T follicular helper cell (primary cell): ENCODE measurements around the gene PRKN.

Experiments used
- DNase-seq: peaks from one replicate; pipeline ENCODE4 v3.0.0-alpha.2; 2020; ENCODE audit warnings: low read depth

PRKN gene

DNA sequence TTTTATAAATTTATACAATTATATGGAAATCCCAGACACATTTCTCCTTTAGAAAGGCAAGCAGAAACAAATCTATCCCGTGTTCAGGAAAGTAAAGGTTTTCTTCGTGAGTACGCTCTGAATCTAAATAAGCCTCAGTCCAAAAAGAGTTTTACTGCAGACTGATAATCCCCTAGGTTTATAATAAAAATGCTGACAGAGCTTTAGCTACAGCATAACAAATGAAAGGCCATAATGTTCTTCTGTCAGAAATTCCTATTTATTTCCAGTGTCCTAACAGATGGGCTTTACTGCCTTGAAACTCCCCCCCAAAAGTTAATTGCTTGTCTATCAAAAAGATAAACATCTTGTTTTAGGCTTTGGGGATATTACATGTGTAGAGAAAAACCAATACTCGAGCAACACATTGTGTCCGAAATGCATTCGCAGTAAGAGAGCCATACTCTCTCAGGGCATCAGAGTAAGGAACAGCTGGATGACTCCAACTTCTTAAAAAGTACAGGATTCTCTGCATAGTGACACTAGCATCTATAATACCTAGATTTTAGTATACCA is 109.0 kb downstream of the PRKN start:
- no peak for DNase-seq

DNA sequence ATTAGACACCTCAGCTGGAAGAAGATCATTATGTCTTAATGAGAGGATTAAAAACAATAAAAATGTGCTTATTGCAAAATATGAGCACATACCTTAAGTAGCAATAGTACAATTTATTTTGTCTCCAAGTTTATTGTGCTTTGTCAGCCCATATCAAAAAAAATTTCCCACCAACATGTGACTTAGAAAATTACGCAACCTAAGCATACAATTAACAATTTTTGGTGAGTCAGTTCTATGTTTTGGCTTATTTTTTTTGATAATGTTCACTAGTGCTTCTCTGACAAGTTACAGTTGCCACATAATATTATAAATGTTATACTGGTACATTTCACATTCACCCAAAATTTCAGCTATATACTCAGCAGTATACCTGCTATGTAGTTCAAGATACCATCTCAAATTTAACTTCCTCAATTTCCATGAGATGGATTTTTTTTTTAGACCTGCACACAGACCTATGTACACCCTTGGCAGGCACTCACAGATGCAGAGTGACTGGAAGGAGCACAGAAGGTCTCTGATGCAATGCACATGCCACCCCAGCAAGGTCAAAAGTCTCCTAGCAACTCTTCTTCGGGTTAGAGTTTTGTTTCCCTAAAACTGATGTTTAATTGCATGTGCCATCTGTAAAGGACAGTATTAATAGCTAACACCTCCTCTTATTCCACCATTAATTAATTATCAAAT is 112.4 kb downstream of the PRKN start:
- DNase-seq = no peak

DNA sequence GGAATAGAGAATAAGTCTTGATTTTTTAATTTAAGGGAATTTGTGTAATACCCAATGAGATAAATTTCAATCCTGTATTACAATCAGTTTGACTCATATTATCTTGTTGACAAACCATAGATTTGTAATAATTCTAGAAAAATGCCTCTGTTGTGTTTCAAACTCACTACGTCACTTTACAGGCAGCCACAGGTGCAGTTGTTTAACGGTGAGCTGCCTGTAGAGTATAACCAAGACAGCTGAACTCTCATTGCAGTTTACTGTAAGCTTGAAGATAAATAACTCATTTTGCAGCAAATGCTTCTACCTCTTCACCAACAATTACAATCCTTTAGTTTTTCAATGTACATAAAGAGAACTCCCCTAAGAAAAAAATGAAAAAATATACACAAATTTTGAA is 114.3 kb downstream of the PRKN start:
- no peak for DNase-seq

DNA sequence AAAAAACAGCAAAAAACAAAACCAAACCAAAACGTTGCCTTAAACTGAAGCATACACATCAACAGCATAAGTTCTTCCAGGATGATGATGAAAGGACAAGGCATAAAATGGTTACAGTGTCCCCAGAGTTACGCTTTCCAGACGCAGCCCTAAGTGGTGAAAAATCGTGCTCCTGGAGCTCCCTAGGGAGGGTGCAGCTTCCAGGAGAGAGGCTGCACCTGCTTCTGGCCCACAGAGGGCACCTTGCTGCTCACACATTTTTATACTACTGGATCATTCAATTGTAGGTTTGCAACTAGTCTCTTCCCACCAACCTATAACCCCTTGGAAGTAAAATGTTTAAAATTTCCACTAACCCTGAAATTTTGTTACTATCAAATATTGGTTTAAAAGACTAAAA is 115.0 kb downstream of the PRKN start:
- DNase-seq = no peak

DNA sequence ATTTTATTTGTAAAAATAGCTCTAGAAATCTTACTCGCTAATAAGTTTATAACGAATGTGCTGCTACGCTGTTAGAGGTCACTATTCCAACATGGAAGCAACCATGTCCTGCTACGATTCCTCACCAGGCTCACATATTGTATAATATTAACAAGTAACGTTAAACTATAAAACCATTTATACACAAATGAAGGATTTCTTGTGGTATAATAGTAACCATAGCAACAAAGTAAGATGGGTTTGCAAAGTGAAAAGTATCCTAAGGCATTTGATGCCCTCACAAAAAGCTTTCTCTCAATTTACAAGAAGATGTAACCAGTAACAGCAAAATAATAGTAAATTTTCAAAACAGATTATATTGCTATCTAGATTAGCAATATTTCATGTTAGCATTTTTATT is 117.2 kb downstream of the PRKN start:
- no peak for DNase-seq

DNA sequence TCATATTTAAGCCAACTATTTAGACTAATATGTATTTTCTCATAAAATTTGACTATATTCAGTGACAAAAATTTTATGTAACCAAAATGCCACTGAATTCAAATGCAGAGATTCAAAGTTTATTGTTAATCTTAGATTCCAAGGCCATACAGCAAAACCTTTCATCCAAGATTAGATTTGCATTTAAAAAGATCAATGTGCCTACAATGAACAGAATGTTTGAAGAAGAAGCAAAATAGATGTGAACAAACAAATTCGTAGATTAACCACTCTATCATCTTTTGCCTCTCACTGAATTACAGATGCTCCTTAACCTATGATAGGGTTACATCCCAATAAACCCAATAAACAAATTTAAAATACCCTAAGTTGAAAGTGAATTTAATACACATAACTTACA is 121.7 kb downstream of the PRKN start:
- no peak for DNase-seq

DNA sequence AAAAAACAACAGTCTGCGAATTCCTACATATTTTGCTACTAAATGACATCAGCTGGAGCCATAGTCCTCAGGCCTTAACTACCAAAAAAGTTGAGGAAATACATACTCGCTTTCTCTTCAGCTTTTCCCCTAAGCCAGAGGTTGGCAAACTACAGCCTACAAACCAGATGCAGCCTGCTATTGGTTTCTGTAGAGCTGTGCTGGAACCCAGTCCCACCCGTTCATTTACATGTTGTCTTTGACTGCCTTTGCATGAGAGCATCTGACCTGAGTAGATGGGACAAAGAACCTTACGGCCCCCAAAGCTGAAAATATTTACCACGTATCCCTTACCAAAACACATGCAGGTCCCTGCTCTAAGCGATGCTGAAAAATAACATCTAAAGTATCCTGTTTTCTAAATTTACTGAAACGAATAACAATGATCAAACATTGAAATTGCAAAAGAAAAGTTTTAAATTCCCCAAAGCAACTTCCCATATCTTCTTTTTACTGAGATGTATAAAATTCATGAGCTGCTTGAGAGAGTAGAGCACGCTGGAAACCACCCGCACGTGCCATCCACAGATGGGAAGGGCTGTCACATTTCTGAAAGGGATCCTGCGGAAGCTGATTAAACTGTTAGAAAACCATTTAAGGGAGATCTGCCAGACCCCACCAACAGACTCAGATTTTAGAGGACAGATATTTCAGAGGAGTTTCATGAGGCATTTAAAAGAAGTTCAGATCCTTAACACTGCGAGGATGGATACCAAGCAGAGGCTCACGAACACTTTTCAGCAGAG is 124.1 kb downstream of the PRKN start:
- no peak for DNase-seq

DNA sequence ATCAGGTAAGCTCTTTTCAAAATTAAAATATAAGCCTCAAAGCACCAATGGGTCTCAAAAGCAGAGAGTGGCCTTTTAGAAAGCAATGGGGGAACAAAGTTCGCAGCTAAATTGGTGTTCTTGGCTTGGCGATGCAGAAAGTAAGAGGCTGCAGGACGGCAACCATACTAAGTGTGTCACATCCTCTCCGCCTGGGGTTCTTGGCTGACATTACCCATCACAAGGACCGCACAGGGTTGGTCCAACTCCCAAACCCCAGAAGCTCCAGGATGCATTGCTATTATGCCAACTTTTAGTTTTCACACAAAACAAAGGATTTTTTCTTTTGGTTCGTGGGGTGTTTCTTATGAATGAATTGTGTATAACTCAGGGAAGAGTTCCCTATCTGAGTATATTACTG is 124.8 kb downstream of the PRKN start:
- no peak for DNase-seq

DNA sequence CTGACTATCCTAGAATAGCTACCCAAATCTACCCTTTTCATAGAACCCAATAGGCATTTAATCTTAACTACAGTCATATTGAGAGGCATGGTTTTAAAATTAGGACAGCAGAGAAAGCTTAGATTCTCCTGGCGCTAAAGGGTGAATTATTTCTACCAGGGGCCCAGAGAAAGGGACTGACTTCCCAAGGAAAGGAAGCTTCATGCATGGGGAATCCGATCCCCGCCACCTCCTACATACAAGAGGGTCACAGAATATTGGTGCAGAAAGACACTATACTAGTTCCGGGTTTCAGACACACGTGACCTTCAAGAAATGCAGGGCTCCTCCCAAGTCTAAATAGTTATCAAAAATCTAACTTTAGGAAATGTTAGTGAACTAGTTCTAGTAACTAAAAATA is 130.9 kb downstream of the PRKN start:
- DNase-seq = no peak

DNA sequence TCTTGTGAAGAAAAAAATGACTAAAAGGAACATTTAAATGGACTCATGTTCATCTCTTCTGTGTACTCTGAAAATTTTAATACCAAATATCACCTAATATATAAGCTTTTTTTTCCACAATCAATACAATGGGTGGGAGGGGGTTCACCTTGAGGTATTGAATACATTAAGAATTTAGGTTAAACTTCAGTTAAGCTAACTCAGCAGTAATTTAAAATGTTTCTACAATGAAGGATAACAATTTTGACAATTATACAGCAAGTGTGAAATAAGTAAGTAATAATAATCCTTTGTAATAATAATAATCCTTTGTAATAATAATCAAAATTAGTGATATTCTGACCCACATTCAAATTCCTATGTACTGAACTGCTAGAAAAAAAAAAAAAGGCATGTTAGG is 136.0 kb downstream of the PRKN start:
- DNase-seq = no peak

DNA sequence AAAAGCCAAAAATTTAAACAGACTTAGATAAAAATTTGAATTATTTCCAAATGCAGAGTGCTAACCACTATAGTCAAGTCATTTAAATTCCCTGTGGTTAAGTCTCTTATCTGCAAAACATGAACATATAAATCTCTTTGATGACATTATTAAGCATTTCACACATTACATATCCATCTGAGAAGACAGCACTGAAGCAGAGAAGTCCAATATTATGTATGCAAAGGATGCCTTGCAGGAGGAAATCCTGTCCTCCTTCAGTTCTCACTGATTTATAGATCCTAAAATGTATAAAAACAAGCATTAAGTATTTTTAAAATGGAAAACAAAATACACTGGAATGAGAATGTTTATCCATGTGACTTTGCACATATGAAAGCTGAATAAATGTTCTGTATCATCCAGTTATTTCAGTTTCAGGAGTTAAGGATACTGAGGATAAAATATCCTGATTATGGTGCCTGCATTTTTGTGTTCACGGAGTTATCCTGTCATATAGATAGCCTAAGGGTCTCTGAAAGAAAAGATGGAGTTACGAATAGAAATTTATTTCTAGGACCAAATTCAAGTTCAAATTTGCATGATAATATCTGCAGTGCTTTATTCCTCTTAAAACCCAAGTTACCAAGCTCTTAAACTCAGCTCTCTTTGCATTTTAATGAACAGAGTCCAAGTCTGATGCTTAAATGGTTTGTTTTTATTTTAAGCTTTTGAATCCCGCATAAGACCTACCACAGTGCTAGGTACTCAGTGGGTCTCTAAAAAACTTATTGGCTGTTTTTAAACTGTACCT is 145.4 kb downstream of the PRKN start:
- DNase-seq = no peak

DNA sequence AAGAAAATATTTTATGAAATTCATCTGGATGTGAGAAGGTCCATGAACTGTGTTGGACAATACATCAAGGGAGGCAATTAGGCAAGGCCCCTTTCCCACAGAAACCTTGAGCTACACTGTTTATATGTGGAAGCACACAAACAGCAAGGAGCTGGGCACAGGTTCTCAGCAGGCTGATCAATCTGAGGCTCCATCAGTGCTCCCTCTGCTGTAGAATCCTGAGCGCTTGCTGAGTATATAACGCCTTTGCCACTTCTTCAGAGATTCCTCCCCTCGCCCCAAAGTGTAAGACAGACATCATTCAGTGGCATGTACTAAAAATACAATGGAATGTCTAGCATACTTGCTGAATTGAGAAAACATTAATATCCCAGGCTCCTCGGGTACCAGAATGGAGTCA is 146.9 kb downstream of the PRKN start:
- no peak for DNase-seq

DNA sequence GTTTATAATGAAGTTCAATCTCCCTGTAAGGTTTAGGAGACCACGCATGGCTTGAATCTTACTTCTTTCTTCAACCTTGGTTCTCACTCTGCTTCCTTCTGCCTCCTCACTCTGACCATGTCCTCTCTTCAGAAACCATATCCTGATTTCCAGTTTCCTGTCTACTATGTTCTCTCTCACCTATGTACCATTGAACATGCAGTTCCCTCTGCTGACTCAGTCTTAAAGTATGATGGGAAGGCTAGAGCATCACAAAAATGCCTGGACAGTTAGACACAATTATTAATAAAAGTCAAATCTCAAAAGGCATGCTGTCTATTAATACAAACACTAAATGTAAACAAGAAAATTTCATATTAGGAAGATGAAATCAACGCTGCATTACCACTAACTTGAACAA is 151.6 kb downstream of the PRKN start:
- no peak for DNase-seq

DNA sequence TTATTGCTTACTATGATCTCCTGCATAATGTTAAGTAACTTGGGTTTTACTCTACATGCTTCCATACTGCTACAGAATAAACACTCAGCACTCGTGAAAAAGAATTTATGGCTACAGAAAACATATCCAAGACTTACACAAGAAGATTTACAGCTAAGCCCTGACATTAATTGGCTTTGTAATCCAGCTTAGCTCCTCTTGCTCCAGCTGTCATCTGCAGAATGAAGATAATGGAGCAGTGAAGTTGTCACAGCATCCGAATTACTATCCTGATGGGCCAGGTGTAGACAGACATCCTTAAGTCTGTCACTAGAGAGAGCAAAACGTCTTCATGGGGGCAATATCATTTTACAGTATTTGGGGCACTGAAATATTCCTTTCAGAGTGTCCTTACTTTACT is 155.3 kb downstream of the PRKN start:
- DNase-seq = no peak

DNA sequence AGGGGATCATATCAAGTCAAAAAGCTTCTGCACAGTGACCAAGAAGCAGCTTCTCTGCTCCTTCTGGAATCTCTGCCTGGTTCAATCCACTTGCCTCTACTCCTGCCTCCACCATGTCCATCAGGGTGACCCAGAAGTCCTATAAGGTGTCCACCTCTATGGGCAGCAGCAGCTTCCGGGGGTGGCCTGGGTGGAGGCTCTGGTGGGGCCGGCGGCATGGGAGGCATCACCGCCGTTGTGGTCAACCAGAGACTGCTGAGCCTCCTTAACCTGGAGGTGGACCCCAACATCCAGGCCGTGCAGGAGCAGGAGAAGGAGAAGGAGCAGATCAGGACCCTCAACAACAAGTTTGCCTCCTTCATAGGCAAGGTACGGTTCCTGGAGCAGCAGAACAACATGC is 159.3 kb downstream of the PRKN start:
- DNase-seq = no peak

DNA sequence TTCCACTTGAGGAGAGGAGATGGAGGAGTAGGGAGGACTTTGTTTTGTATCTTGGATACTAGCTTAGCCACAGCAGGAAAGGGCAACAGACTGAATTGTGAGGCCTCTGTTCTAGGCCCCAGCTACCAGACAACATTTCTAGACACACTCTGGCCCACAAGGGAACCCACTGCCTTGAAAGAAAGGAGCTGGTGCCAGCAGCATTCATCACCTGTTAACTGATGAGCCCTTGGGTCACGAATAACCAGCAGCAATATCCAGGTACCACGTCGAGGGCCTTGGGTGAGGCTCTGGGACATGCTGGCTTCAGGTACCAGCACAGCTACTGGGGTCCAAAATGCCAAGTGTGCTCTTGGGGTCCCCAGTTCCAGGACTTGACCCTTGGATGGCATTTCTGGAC is 165.5 kb downstream of the PRKN start:
- DNase-seq = no peak

DNA sequence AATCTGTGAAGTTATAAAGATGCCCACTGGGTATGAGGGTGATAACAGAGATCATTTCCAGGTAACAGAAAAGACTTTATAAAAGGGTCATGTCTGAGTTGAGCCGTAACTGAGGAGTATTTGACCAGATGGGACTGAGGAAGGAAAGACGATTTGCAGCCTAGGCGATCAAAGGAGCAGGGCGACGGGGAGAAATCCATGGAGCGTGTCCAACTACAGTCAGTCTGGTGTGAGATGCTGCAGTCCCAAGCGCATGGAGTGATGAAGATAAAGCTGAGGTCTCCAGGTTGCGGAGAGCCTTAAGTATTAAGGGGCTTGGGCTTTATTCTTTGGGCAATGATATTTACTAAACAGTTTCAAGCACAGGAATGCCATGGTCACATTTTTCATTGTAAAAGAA is 166.7 kb downstream of the PRKN start:
- no peak for DNase-seq

DNA sequence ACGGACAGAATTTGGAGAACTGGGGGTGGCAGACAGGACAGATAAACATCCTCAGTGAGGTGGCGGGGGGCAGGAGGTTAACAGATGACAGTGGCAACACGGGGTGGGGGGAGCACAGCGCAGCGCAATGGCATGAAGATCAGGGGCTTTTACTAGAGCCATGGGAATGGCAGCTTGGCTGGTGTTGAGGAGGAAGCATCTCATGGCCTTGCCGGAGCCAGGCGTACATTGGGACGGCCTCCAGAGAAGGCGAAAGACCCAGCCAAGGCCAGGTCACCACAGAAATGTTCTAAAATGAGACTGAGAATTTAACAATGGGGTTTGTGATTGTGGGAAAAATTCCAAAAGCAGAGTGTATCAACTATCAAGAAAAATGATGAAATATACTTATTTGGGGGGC is 173.0 kb downstream of the PRKN start:
- DNase-seq = no peak

DNA sequence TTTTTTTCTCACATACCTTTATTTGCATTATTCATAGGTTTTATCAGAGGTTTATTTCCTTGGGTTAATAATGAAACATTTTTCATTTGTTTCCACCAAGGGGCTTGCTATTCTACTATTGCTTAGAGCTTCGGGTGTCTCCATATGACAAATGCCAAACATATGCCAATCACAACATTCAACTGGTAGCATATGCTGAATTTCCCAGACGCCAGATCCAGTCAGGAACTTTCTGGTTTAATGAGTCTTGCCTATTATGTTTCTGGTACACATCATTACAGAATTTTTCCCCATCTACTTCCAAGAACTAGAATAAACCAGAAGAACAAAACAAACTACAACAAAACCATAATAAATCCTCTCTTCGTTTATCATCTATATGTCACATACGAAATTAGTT is 180.7 kb downstream of the PRKN start:
- DNase-seq = no peak

DNA sequence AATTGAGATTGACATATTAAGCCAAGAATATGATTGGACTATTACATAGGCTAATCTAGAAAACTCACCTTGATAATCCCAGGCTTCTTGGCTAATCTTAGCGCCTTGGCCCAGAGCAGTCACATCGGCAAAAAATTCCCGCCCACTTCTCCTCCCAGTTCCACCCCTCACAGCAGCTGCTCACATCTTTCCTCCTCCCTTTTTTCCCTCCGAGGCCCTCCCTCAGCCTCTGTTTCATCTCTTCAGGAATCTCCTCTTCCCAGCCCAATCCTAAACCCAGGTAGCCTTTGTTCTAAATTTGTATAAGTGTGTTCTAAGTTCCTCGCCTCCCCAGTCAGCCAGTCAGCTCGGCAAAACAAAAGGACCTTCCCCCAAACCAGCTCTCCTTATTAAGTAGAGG is 184.3 kb downstream of the PRKN start:
- DNase-seq = no peak

DNA sequence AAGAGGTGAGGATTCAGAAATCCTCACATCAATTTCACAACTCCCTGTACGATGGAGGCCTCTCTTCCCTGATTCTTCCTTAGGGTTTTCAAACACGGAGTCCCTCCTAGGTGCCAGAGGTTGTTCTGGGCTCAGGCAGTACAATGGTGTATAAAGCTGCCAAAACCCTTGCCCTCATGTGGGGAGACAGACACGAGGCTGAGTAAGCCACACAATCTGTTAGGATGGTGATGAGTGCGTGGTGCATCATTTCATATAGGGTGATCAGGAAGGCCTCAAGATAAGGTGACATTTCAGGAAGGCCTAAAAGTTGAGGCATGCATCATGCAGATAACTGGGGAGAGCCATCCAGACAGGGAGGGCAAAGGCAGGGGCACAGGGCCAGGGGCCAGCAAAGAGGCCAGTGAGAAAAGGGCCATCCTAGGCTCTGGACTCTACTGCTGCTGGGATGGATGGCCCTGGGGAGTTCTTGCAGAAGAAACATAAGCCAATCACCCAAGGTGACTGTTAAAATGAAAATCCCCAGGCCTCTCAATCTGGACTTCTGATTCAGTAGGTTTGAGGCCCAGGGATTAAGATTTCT is 186.5 kb downstream of the PRKN start:
- no peak for DNase-seq

DNA sequence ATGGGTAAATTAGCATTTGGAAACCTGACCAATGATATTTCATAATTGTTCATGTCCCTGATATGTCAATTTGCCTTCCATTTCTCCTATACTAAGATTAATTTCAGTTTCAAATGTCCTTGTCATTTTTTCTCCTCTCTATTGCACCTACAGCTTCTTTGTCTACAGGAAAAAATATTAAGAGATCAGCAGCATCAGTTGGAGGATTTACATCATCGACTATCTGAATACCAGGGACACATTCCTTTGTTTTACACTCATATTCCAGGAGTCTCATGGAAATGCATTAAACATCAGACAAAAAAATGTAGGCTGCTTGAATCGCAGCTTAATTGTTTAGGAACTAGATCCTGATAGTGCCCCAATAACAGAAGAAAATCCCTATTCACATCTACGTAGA is 188.2 kb downstream of the PRKN start:
- no peak for DNase-seq
